ENCODE data around the gene CORO2B.

Gene CORO2B

DNA sequence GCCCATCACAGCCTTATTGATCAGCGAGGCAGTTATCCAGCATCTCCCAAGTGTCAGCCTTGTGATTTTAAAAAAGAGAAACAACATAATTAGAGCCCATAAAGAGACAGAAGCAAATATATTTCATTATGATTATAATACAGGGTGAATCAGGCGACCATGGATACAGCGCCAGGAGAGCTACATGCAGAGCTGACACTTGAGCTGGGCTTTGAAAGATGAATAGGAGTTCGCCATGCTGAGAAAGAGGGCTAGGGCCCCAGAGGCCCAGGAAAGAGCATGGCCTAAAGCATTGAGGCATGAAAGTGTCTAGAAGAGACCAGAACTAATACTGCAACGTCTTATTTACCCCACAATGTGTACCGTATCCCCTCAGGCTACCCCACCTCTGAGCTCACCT is 4.2 kb upstream of the CORO2B start:
- DNase-seq, result no peak

DNA sequence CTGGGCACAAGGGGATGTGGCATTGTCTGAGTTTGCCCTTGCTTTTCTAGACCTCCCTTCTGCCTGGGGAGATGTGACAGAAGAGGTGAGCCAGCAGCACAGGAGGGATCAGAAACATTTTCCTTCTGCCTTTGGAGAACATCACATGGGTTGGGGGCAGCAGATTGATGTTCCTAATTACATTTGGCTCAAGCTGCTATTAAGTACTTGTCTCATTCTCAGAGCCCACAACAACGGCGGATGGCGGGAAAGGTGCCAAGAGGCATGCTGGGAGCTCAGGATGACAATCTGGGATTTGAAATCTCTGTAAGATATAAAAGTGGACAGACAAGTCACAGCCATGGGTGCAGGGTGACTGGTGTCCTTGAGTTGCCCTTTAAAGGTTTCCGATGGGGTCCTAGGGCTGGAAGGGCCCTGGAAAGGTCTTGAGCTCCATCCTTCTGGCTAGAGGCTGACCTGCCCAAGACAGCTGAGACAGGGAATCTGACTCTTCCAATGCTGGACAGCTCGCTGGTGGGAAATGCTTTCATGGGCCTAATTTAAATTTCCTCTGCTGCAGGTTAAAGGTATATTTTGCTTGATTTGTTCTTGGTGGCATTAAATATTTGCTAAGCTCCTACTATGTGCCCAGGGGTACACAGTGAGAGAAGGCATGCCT is 2.4 kb upstream of the CORO2B start:
- no peak for DNase-seq

DNA sequence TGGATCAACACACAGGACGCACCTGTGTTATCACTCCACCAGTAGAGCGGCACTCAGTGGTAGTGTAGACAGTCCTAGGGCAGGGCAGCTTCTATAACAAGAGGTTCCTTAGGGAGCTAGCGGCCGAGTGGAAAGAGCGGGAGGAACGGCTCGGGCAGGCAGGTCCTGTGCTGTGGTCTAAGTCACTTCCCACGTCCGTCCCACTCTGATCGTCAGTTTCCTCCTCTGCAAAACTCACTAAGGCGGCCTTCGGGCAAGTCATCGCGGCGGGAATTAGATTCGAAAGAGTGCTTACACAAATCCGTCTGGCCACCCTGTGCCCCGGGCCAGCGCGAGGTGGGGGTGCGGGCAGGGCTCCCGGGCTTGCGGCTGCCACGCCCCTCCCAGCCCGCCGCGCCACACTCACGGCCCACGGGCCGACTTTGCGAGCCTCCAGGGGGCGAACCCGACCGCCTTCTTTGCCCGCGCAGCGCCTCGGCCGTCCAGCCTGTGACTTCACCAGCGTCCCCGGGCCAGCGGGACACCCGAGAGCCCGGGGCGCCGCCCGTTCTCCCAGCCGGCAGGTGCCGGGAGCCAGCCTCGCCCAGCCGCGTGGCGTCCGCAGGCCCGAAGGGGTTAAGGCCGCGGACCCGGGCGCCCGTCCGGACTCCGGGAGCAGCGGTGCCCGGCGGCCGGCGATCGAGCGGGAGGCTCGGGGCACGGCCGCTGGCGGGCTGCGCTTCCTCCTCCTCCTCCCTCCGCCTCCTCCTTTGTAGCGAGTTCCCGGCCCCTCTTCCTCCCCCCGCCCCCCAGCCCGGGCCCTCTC is 416 bp upstream of the CORO2B start:
- DNase-seq, result no peak

DNA sequence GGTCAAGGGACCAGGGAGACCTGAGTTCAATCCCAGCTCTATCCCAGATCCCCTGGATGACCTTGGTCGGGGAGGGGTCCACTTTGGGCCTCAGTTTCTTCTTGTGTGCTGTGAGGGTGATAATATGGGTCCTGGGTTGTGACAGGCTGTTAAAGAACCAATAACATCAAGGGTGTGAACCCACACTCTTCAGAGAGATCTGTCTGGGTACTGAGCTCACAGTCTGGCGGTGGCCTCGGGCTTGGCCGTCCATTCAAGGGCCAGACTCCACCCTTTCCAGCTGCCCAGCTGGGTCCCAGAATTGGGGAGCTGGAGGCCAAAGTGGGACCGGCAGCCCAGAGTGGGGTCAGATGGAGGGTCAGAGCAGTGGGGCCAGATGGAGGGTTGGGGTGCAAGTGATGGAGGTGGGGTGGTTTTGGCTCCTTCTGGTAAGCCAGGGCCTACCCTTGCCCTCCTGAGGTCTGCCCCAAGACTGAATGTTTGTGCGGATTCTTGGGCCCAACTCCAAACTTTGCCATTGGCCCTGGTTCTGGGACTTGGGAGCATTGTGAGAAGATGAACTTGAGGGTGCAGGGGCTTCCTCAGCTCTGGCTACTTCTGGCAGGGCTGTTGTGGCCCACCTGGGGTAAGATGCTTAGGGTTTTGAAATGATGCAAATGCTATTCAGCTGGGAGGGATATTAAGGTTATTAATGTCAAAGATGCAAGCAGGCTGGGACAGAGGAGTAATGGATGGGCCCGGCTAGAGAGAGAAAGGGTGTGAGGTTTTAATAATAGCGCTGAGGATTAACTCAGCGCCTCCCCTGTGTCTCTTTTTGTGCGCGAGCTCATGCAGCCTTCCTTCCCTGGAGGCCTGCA is 1.5 kb downstream of the CORO2B start:
- no peak for DNase-seq

DNA sequence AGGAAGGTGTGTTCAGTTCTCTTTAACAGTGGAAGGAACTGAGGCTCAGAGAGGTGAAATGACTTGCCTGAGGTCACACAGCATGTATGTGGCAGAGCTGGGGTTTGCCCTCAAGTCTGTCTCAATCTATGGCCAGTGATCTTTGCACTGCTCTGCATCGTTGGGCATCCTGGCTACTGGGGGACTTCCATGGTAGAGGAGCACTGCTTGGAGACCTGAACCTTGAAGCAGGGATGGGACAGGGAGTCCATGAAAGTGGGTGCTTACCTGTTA is 2.0 kb downstream of the CORO2B start:
- DNase-seq, result no peak

DNA sequence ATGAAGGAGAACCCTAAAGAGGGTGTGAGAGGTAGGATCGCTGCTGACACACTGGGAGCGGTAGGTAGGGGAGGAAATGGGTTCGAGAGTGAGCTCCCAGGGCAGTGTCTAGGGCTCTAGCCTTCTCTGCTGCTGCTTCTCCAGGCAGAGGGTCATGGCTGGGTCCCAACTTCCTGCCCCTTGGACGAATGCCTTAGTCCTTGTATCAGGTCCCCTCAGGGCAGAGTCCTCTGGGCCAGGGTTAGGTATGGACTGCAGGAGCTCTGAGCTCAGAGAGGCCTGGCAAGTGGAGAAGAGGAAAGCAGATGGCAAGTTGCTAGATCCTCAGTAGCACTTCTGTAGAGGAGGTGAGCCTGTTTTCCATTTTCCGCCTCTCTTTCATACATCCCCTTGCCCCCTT is 2.9 kb downstream of the CORO2B start:
- no peak for DNase-seq

DNA sequence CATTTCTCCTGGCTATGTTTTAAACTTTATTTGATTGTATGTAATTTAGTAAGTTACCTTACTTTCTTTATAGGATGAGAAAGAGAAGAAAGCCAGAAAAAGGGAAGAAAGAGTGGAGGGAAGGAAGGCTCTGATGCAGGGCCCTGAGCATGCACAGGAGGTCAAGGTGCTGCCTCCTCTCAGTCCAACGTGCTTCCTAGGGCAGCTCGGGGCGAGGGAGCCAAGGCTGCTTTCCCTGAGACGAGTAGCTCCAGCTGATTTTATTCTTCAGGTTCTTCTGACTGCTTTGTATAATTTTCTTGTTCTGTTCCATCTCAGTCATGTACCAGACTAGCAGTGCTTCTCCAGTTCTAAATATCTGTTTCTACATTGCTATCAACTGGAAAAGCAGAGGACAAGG is 3.4 kb downstream of the CORO2B start:
- no peak for DNase-seq

DNA sequence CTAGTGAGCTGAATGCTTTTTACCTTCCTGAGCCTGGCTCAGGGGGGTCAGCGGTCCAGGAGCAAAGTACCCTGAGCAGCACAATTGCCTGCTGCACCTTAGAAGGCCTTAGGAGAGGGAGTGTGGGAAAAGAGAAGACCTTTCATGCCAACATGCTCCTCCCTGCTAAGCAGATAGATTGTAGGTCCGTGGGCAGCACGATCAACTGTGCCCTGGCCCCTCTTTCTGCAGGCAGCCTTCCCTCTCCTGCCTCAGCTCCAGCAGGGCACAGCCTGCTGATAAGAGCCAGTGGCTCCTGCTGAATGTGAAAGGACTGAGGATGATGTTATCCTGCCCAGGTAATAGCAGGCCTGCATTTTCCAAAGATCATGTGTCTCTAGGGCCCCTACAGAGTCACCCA is 4.1 kb downstream of the CORO2B start:
- no peak for DNase-seq

DNA sequence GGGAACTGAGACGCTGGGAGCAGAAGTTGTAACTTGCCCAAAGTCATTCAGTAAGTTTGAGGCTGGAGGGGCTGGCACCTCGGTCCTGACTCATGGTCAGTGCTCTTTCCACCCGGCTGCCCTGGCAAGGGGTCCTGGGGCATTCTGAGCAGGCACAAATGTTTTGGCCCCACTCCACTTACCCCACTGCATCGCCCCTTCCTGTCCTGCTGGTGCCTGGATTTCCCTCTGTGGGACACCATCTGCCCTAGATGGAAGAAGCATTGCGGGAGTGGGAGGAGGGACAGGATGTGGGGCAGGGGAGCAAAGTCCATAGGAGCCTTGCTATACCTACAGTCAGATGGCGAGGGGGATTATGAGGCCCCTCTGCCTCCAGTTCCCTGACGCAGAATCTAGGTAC is 4.5 kb downstream of the CORO2B start:
- no peak for DNase-seq

DNA sequence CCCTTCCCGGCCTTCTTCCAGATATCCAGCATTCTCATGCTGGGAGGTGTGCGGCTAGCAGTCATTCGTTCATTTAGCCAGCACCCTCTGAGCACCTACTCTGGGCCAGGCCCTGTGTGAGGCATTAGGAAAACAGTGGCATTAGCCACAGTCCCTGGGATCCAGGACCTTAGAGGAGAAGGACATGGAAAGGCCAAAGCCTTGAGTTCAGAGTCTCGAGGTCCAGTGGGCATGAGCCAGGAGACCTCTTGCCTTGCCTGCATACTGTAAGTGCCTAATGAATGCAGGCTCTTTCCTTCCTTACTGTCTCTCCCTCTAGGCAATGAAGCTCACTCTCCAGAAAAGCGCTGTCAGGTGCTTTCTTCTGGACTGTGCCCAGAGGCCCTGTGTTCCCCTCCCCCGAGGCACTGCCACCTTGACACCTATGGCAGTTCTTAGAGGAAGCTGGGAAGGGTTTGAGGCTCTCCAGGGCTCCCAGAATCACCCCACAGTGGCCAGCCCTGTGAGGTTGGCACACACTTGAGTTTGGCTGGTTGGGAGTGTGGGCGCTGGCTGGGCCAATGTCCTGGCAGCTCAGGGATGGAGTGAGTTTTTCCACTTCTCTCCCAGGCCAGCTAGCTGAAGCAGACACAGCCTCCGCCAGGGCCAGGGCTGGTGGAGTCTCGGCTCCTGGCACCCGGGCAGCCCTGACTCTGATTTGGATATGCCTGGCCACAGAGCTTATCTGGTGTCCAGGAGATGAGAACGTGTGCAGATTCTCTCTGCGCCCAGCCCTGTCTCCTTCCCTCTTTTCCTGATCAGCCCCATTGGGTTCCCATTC is 5.4 kb downstream of the CORO2B start:
- DNase-seq, result no peak

DNA sequence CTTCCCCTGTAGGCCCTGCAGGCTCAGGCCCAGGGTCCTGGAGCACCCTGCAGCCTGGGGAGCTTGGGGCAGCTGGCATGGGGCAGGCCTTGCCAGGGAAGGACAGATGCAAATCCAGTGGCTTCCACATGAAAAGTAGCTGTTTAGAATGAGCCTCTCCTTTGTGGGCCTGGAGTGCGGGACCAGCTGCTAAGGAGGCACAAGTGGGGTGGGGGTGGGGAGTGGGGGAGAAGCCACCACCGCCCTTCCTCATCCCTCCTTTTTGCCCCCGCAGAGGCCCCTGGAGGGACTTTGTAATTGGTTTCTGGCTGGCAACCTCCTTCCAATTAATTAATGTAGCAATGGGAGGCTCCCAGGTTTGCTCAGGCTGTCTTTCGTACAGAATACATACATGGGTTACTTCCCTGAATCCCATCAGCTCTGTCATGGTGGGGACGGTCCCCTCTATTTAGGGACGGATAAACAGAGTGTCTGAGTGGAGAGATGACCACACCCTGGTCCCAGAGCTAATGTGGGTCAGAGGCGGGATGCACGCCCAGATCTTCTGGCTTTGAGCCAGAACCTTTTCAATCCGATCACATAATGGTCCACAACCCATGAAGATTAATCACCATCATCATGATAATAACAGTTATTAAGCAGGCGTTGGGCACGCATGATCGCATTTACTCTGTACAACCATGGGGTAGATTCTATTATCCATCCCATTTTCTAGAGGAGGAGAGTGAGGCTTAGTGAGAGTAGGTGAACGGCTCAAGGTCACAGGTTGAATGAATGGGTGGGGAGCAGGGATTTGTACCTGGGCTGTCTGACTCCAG is 6.2 kb downstream of the CORO2B start:
- DNase-seq, result no peak

DNA sequence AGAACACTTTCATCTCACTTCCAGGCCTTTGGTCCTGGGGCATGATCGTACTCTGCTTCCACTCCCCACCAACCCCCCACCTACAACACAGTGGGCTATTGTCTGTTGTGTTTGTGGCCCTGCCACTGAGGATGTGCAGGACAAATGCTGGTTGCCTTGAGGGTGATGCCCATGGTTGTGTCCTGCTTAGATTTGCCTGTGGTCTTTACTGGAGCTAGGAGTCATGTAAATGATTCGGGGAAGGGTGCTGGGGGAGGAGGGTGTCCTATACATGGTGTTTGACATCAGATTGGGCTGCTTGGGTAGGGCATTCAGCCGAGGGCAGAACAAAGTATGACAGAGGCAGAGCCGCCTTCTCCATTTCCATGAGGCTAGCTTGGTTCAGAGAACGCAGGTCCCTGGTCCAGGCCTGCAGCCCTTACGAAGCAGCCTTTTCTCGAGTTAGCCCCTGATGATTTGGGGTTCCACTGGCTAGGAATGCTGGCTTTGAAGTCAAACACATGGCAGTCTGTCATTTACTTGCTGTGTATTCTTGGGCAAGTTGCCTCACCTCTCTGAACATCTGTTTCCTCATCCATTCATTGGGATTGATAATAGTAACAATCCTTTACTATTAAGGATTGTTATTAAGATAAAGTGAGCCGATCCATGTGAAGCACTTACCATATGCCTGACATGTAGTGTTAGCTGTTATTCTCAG is 6.9 kb downstream of the CORO2B start:
- no peak for DNase-seq

DNA sequence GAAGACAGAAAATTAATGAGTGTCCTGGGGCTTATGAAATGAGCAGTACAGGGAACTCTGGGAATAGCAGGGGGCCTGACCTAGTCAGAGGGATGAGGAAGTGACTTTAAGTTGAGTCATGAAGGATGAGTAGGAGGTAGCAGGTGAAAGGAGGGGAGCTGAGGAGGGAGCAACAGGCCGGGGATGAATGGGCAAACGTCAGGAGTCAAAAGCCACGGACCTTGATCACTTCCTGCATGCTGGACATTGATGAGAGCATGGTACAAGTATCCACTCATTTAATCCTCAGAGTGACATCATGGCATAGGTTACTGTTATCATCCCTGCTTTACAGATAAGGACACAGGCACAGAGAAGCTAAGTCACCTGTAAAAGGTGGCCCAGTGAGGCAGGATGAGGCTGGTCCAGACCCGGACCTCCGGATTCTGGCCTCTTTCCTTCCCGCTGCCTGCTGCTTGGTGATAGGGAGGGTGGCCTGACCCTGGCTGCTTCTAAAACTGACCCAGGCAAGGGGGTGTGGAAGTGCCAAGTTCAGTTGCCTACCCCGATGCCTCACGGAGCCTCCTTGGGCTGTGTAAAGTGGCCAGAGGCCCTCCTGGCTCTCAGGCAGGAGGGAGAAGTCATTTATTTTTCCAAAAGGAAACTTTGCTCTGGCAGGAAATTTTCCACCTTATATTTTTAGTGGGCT is 7.6 kb downstream of the CORO2B start:
- DNase-seq, result no peak

DNA sequence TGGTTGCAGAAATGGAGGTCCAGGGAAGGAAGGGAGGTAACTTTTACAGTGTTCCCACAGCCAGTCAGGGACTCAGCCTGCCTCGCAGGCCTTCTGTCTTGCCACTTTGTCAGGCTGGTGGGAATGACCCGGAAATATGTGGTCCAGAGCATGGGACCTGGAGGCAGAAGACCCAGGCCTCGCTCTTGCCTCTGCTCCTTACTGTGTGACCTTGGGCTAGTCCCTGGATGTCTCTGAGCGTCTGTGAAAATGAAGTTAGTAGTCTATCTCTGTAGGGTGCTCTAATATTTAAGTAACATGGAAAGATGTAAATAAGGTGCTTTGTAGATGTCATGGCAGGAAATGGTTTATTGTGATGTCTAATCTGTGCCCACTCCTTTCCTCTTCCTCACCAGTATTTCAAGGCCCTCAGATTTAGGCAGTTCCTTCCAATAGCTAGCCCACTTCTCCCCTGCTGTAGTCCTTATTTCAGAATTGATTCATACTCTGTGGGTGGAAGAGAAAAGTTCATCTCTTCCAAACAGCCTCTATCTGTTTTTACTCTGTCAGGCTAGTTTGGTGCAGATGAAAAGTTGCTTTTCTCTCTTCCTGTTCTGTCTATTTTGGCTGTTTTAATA is 9.1 kb downstream of the CORO2B start:
- no peak for DNase-seq

DNA sequence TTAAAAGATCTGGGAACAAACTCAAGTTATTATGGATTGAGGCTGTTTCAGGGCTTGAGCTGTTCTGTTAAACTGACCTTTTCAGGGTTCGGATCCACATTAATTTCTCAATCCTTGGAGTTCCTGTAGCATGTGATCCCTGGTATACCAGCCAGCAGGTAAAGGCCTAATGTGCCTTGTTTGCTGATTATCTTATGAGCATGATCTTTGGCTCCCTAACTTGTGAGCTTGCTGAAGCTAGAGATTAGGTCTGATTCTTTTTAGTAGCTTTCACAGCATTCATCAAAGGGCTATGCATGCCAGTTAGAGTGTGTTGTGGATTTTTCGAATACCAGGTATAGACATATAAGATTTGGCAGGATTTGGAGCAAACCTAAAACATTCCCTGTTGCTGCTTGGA is 10.3 kb downstream of the CORO2B start:
- DNase-seq, result no peak

DNA sequence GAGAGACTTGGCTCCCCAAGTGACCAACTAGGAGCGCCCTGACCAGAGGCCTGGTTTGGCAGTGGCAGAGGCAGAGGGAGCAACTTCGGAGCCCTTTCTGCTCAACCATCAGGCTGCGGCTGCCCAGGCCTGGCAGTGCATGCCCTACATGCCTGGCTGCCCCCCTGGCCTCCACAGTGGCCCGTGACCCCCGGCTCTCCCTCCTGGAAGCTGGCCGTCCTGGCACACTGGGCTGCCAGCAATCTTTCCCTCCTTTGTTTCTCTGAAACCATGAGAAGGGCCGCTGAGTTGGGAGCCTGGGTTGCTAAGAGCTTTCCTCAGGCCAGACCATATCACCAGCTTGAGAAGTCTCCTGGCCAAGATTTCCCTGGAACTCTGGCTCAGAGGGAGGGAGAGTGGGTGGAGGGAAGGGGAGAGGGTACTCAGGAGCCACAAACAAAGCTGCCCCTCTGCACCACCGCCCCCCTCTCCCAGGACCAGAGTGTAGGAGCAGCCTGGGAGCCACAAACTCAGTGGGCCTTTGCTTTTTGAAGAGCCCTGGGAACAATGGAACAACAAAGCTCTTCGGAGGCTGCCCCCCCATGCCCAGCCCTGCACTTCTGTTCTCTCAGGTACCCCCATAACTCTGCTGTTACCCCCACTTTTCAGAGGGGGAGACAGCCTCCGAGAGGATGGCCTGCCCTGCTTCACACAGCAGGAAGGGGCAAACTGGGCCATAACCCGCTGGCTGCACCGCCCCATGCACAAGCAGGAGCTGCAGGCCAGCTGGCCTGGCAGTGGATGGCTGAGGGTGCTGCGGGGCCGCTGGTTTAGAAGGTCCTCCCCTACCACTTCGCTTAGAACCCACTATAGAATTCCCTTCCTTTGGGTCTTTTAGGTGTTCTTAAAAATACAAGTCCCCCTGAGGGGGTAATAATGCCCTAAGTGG is 11.3 kb downstream of the CORO2B start:
- no peak for DNase-seq

DNA sequence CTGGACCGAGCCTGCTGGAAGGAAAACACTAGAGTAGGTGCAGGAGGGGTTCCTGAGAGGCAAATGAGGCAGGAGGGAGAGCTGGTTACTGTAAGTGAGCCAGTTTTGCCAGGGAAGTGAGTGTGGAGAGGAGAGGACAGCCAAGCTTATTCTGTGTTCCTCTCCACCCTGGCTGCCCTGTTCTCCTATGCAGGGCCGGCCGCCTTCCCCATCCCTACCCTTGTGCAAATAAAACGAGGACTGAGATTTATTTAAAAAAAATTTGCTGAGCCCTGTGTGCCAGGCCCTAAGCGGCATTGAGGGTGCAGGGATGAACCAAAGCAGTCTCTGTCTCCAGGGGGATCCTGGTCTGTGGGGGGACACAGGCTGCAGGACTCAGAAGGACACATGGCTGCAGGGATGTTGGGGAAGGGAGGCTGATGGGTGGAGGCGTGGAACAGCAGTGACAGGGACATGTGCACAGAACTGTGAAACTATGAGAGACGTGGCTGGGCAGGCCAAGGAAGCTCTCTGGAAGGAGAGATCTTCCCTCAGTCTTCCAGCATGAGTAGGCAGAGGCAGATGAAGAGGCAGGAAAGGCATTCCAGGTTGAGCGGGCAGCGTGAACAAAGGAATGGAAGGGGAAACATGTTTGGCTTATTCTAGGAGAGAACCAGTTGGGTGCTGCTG is 12.1 kb downstream of the CORO2B start:
- DNase-seq, result no peak

DNA sequence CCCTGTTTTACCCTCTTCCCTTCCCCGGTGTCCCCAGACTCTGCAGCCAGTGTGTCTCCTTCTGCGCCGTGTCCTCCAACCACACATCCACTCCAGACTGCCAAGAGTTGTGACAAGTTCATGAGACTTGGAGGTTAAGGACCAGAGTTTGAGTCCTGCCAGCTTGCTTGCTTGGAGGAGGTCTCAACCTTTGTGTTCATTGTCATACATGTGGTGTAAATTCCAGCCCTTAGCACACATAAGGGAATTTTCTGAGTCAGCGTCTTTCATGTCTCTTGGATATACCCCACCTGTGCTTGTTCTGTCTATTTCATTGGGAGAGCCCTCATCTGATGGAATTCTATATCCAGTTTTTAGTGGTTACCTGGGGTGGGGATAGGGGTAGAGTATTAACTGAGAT is 13.3 kb downstream of the CORO2B start:
- no peak for DNase-seq

DNA sequence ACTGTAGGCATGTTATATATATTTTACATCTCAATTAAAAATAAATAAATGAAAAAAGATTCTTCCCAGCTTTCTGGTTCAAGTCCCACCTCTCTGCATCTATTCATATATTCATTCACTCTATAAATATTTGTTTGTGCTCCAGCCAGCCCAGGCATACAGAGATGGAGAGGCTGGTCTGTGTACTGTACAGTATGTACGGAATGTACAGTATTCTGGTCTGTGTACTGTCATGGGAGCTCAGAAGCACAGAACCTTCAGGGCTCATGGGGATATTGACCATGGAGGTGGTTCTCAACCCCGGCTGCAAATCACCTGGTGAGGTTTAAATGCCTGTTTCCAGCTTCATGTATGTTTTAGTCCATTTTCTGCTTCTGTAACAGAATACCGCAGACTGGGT is 13.8 kb downstream of the CORO2B start:
- DNase-seq, result no peak
